HL-60 (cell line): ENCODE measurements around the gene HDAC8.

Experiments
- CTCF ChIP-seq: IDR thresholded peaks from one replicate; pipeline ENCODE4 v1.5.1; 2011; ENCODE audit warnings: low read length, control low read depth, inconsistent platforms; ENCODE audit not compliant: insufficient read depth
- REST ChIP-seq: IDR thresholded peaks from 2 replicates; pipeline ENCODE4 v1.6.1; 2012; ENCODE audit warnings: low read depth; ENCODE audit not compliant: insufficient replicate concordance

- TF ChIP-seq CTCF (no peak), REST (no peak)
Observed at GRCh38 chrX:72304877-72305276, 267.8 kb downstream of the HDAC8 start.
